IPS-20b (cell line): ENCODE data around the gene RNF212B.
"Not testable (repeated sequence)": the region's sequence is repeated elsewhere in the genome, so short reads cannot be mapped to it uniquely, and the experiment has no call there.

Source experiments
- H3K27ac ChIP-seq: one replicate; pipeline ENCODE4 v1.5.1; 2013; ENCODE audit warnings: low read length
- H3K27me3 ChIP-seq: 2 replicates; pipeline ENCODE4 v1.6.1; 2013; ENCODE audit warnings: mild to moderate bottlenecking, low read length, inconsistent platforms; ENCODE audit not compliant: insufficient read depth
- H3K36me3 ChIP-seq: 2 replicates; pipeline ENCODE4 v1.6.1; 2013; ENCODE audit warnings: low read depth, mild to moderate bottlenecking, inconsistent platforms, low read length, moderate library complexity; ENCODE audit not compliant: insufficient read depth
- H3K4me1 ChIP-seq: 2 replicates; pipeline ENCODE4 v1.6.1; 2013; ENCODE audit warnings: mild to moderate bottlenecking, control low read depth, inconsistent platforms, low read length, moderate library complexity; ENCODE audit not compliant: insufficient read depth
- H3K4me3 ChIP-seq: 2 replicates; pipeline ENCODE4 v1.5.1; 2013; ENCODE audit warnings: mild to moderate bottlenecking, low read length, inconsistent platforms
- H3K9ac ChIP-seq: 2 replicates; pipeline ENCODE4 v1.6.1; 2013; ENCODE audit warnings: low read depth, mild to moderate bottlenecking, inconsistent platforms, low read length, moderate library complexity
- H3K9me3 ChIP-seq: 2 replicates; pipeline ENCODE4 v1.6.1; 2013; ENCODE audit warnings: mild to moderate bottlenecking, low read depth, low read length, inconsistent platforms; ENCODE audit not compliant: insufficient read depth

RNF212B gene

GRCh38 chr14:23237772-23238594 lies at the start of gene RNF212B:
Gene RNF212B, plus strand, starts transcription at chr14:23237936. Its CDS starts 2,410 bp downstream, at chr14:23240346.
- Histone ChIP-seq H3K27me3 (no peaks in the 10 kb centered on the region), H3K36me3 (no peaks in the 10 kb centered on the region), H3K27ac (no peak within 1 kb of the TSS), H3K9ac (peak within 1 kb of the TSS; percentile 72; the same call in 1 of the 2 replicates), H3K9me3 (no peaks in the 10 kb centered on the region), H3K4me1 (0 out of 2 replicates have a peak, but pooled peaks cover 3% of the 10 kb centered on the region), H3K4me3 (peak within 1 kb of the TSS; percentile 58)

GRCh38 chr14:23193432-23193831 lies 44.3 kb upstream of the RNF212B start:
- Histone ChIP-seq H3K27ac (no peak overlapping the region), H3K9me3 (no peaks in the 10 kb centered on the region), H3K4me1 (peaks cover 4% of the 10 kb centered on the region; the same call in 1 of the 2 replicates), H3K9ac (no peak overlapping the region), H3K4me3 (no peak overlapping the region), H3K36me3 (no peaks in the 10 kb centered on the region), H3K27me3 (no peaks in the 10 kb centered on the region)

- Histone ChIP-seq H3K9ac (no peak overlapping the region), H3K27ac (no peak overlapping the region), H3K4me1 (peaks cover 9% of the 10 kb centered on the region; the same call in 1 of the 2 replicates), H3K36me3 (no peaks in the 10 kb centered on the region), H3K9me3 (no peaks in the 10 kb centered on the region), H3K27me3 (no peaks in the 10 kb centered on the region), H3K4me3 (no peak overlapping the region)
Measured at GRCh38 chr14:23195552-23196101, 42.1 kb upstream of the RNF212B start.

GRCh38 chr14:23196487-23196886 lies 41.2 kb upstream of the RNF212B start:
- H3K9ac ChIP-seq, H3K27ac ChIP-seq, H3K4me3 ChIP-seq, H3K27me3 ChIP-seq, H3K36me3 ChIP-seq, H3K4me1 ChIP-seq, H3K9me3 ChIP-seq: not testable (repeated sequence)

- not testable (repeated sequence) for H3K9me3 ChIP-seq, H3K36me3 ChIP-seq, H3K27ac ChIP-seq, H3K27me3 ChIP-seq, H3K4me1 ChIP-seq, H3K9ac ChIP-seq, H3K4me3 ChIP-seq
Measured at GRCh38 chr14:23199141-23199540, 38.6 kb upstream of the RNF212B start.

- Histone ChIP-seq H3K4me1 (peaks cover 23% of the 10 kb centered on the region; the same call in 1 of the 2 replicates), H3K9me3 (no peaks in the 10 kb centered on the region), H3K9ac (no peak overlapping the region), H3K4me3 (no peak overlapping the region), H3K27ac (no peak overlapping the region), H3K27me3 (no peaks in the 10 kb centered on the region), H3K36me3 (no peaks in the 10 kb centered on the region)
Measured at GRCh38 chr14:23202001-23202400, 35.7 kb upstream of the RNF212B start.

GRCh38 chr14:23206422-23207145 lies 31.2 kb upstream of the RNF212B start:
- peak overlapping the region; percentile 79 for H3K27ac ChIP-seq
- peaks cover 25% of the 10 kb centered on the region for H3K4me1 ChIP-seq
- peak overlapping the region; percentile 56 for H3K4me3 ChIP-seq
- H3K36me3 ChIP-seq = no peaks in the 10 kb centered on the region
- H3K9ac ChIP-seq = peak overlapping the region; percentile 58; the same call in 1 of the 2 replicates
- no peaks in the 10 kb centered on the region for H3K27me3 ChIP-seq
- no peaks in the 10 kb centered on the region for H3K9me3 ChIP-seq

- H3K9me3 ChIP-seq = no peaks in the 10 kb centered on the region
- peak overlapping the region; percentile 56 for H3K4me3 ChIP-seq
- no peaks in the 10 kb centered on the region for H3K27me3 ChIP-seq
- H3K36me3 ChIP-seq = no peaks in the 10 kb centered on the region
- H3K9ac ChIP-seq = peak overlapping the region; percentile 58
- peaks cover 25% of the 10 kb centered on the region for H3K4me1 ChIP-seq
- peak overlapping the region; percentile 79 for H3K27ac ChIP-seq
Measured at GRCh38 chr14:23207146-23207540, 30.6 kb upstream of the RNF212B start.

- Histone ChIP-seq H3K4me3 (no peak overlapping the region), H3K27ac (no peak overlapping the region), H3K27me3 (no peaks in the 10 kb centered on the region), H3K36me3 (no peaks in the 10 kb centered on the region), H3K9ac (no peak overlapping the region), H3K9me3 (no peaks in the 10 kb centered on the region), H3K4me1 (peaks cover 25% of the 10 kb centered on the region)
Measured at GRCh38 chr14:23208324-23208723, 29.4 kb upstream of the RNF212B start.

- Histone ChIP-seq H3K27me3 (no peaks in the 10 kb centered on the region), H3K9me3 (no peaks in the 10 kb centered on the region), H3K27ac (no peak overlapping the region), H3K9ac (no peak overlapping the region), H3K4me3 (no peak overlapping the region), H3K36me3 (no peaks in the 10 kb centered on the region), H3K4me1 (peaks cover 25% of the 10 kb centered on the region)
Measured at GRCh38 chr14:23209651-23210423, 27.9 kb upstream of the RNF212B start.

- no peak overlapping the region for H3K4me3 ChIP-seq
- no peaks in the 10 kb centered on the region for H3K36me3 ChIP-seq
- no peak overlapping the region for H3K9ac ChIP-seq
- H3K4me1 ChIP-seq = 0 out of 2 replicates have a peak, but pooled peaks cover 6% of the 10 kb centered on the region
- no peak overlapping the region for H3K27ac ChIP-seq
- H3K9me3 ChIP-seq = peaks cover 8% of the 10 kb centered on the region
- no peaks in the 10 kb centered on the region for H3K27me3 ChIP-seq
Measured at GRCh38 chr14:23215421-23215820, 22.3 kb upstream of the RNF212B start.
